HL-60 (cell line): ENCODE results near the gene UBE2J2.

Experiments
- DNase-seq, 2 experiments: peaks; one replicate each; pipeline ENCODE4 v3.0.0-alpha.2; 2010 to 2020; ENCODE audit warnings: low read depth in 1 of 2, low spot score in 1 of 2
- H3K27ac ChIP-seq: fragments of 250-450 bp; sonication (Bioruptor Pico); replicated peaks from 2 replicates; pipeline ENCODE4 v1.5.1; 2020; ENCODE audit warnings: mild to moderate bottlenecking, moderate library complexity
- H3K27me3 ChIP-seq: fragments of 250-450 bp; sonication (Bioruptor Pico); 2 replicates; pipeline ENCODE4 v1.5.1; 2021; ENCODE audit warnings: mild to moderate bottlenecking, moderate library complexity; ENCODE audit not compliant: insufficient read depth, poor library complexity, severe bottlenecking
- H3K4me3 ChIP-seq: replicated peaks from 2 replicates; pipeline ENCODE4 v1.5.1; 2011; ENCODE audit warnings: mild to moderate bottlenecking, control low read depth, low read length; ENCODE audit not compliant: insufficient read depth
- CTCF ChIP-seq: IDR thresholded peaks from one replicate; pipeline ENCODE4 v1.5.1; 2011; ENCODE audit warnings: low read length, control low read depth, inconsistent platforms; ENCODE audit not compliant: insufficient read depth
- GABPA ChIP-seq: IDR thresholded peaks from 2 replicates; pipeline ENCODE4 v1.6.1; 2012; ENCODE audit warnings: low read depth
- POLR2AphosphoS5 ChIP-seq: IDR thresholded peaks from 2 replicates; pipeline ENCODE4 v1.6.1; 2012; ENCODE audit warnings: low read depth
- REST ChIP-seq: IDR thresholded peaks from 2 replicates; pipeline ENCODE4 v1.6.1; 2012; ENCODE audit warnings: low read depth; ENCODE audit not compliant: insufficient replicate concordance
- SPI1 ChIP-seq: IDR thresholded peaks from 2 replicates; pipeline ENCODE4 v1.6.1; 2012; ENCODE audit warnings: low read depth, mild to moderate bottlenecking, borderline replicate concordance

The UBE2J2 gene

GRCh38 chr1:1210726-1211540 is 62.7 kb downstream of the UBE2J2 start:
- Histone ChIP-seq H3K27ac (no peak overlapping the region), H3K4me3 (no peak overlapping the region), H3K27me3 (peaks cover 23% of the 10 kb centered on the region)
- TF ChIP-seq SPI1: no peak
- no peak for TF ChIP-seq POLR2AphosphoS5
- TF ChIP-seq CTCF: no peak
- no peak for TF ChIP-seq REST
- no peak for TF ChIP-seq GABPA
- DNase-seq: no peak

GRCh38 chr1:1208713-1209433 is 64.8 kb downstream of the UBE2J2 start:
- peak in 1 of 2 experiments; percentile 79 for DNase-seq
- Histone ChIP-seq H3K27me3 (peaks cover 36% of the 10 kb centered on the region), H3K4me3 (no peak overlapping the region), H3K27ac (no peak overlapping the region)
- TF ChIP-seq POLR2AphosphoS5 (peak; percentile 63; the same call in 1 of the 2 replicates), REST (no peak), CTCF (no peak), SPI1 (peak; percentile 68), GABPA (no peak)

GRCh38 chr1:1207571-1207892 is 66.1 kb downstream of the UBE2J2 start:
- Histone ChIP-seq H3K4me3 (no peak overlapping the region), H3K27ac (no peak overlapping the region), H3K27me3 (peaks cover 48% of the 10 kb centered on the region)
- DNase-seq: no peak
- TF ChIP-seq REST: no peak
- no peak for TF ChIP-seq POLR2AphosphoS5
- no peak for TF ChIP-seq CTCF
- no peak for TF ChIP-seq SPI1
- TF ChIP-seq GABPA: no peak
